GM21529 (cell line): Measurements from ENCODE around the gene ADAMTS18.

Experiments
- ATAC-seq: cut with Tn5 transposase; IDR thresholded peaks from one replicate; pipeline ENCODE4 v1.9.1; 2021; ENCODE audit not compliant: unreplicated experiment

ADAMTS18 gene

GRCh38 chr16:77331802-77332586 is 102.8 kb downstream of the ADAMTS18 start:
- no peak for ATAC-seq

- ATAC-seq, result no peak
Measured at GRCh38 chr16:77331043-77331442, 103.8 kb downstream of the ADAMTS18 start.

- no peak for ATAC-seq
Measured at GRCh38 chr16:77330332-77331042, 104.3 kb downstream of the ADAMTS18 start.

DNA sequence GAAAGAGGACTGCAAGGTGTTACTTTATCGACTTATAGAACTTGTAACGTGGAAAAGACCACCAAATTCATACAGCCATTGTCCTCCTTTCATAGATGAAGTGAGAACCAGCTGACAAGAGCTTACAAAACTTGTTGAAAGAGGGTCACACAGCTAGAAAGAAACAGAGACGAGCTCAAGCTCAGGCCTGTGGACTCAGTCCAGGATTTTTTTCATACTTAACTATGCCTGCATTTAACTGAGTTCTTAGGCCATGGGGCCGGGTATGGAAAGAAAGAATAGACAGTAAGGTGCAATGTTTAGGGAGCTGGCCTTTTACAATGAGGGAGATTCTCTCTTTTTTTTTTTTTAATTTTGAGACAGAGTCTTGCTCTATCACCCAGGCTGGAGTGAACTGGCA is 106.1 kb downstream of the ADAMTS18 start:
- no peak for ATAC-seq

GRCh38 chr16:77328274-77328673 is 106.6 kb downstream of the ADAMTS18 start:
- no peak for ATAC-seq

DNA sequence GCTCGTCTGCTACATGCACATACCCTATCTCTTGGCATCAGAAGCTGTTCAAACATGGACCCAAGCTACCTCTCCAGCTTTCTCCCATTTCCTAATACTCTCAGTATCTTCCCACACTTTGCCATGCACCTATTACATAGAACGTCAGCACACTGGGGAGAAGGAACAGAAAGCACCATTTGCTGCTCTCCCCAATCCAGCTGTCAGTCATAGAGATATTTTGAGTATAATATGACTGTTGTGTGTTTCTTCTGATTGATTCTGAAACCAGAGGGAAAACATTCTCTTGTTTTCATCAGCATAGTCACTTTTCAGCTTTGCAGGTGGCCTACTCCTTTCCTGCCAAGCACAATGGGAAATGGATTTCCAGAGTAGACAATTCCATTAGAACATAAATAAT is 107.1 kb downstream of the ADAMTS18 start:
- peak; percentile 65 for ATAC-seq

- no peak for ATAC-seq
Measured at GRCh38 chr16:77324729-77325128, 110.1 kb downstream of the ADAMTS18 start.

GRCh38 chr16:77323695-77324094 is 111.1 kb downstream of the ADAMTS18 start:
- ATAC-seq, result no peak

- no peak for ATAC-seq
Measured at GRCh38 chr16:77322757-77323156, 112.1 kb downstream of the ADAMTS18 start.

DNA sequence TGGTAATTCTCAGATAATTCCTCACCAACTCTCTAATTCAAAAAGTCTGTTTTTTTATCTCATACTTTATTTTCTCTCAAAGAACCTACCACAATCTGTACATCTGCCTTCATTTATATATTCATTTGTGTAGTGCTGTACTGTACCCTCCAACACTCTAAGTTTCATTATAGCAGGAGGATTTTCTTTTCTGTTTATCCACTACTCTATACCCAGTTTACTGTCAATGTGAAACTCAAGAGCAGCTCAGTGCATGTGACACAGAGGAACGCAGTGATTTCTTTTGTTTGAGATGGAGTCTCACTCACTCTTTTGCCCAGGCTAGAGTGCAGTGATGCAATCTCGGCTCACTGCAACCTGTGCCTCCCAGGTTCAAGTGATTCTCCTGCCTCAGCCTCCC is 117.8 kb downstream of the ADAMTS18 start:
- ATAC-seq, result no peak

GRCh38 chr16:77310877-77311276 is 124.0 kb downstream of the ADAMTS18 start:
- ATAC-seq, result no peak

GRCh38 chr16:77308163-77308561 is 126.7 kb downstream of the ADAMTS18 start:
- ATAC-seq, result no peak

DNA sequence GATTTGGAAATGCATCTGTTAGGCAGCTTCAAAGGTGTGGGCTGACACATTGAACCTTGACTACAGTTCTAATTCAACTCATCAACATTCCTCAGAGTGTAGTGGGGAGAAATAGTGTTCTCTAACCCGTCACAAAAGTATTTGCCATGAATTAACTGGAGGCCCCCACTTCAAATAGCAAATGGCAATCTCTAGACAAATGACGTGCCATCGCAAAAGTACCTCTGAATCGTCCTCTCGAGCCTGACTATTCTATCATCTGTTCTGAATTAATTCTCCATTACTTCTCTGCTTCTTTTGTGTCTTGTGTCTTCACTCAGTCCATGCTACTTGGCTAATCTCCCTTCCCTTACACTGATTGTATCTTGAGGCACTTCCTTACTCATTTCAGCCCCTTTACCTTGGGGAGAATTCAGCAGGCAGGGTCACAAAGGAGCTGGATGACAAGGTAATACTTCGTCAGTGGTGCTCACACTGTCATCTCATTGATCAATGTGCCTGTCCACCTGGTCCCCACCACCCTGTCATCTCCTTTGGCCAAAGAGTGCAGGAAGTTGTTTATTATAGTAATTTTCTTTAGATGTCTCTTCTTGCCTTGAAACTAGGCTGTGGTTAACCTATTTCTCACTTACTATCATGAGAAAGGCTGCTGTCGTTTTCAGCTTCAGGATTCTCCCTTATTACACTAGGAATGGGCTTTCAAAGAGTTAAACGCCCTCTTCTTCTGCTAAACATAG is 127.2 kb downstream of the ADAMTS18 start:
- no peak for ATAC-seq

- no peak for ATAC-seq
Measured at GRCh38 chr16:77306075-77306474, 128.8 kb downstream of the ADAMTS18 start.

DNA sequence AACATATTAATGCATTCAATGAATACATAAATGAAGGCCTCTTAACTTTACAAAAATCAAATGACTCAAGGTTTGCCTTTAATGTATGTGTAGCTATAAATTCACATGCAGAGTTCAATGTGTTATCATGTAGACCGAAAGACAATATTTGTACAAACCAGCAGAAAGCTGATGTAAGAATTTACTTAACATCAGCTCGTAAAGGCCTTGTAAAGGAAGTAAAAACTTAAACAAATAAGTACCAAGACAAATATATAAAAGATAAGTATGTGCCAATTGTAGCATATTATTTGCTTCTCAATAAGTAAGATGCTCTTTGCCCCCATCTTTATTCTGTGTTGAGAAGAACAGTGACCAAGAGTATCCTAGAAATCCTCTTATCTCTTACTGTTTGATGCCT is 130.0 kb downstream of the ADAMTS18 start:
- no peak for ATAC-seq

GRCh38 chr16:77304134-77304533 is 130.7 kb downstream of the ADAMTS18 start:
- ATAC-seq, result no peak

GRCh38 chr16:77302674-77303073 is 132.2 kb downstream of the ADAMTS18 start:
- no peak for ATAC-seq

GRCh38 chr16:77302249-77302648 is 132.6 kb downstream of the ADAMTS18 start:
- no peak for ATAC-seq

DNA sequence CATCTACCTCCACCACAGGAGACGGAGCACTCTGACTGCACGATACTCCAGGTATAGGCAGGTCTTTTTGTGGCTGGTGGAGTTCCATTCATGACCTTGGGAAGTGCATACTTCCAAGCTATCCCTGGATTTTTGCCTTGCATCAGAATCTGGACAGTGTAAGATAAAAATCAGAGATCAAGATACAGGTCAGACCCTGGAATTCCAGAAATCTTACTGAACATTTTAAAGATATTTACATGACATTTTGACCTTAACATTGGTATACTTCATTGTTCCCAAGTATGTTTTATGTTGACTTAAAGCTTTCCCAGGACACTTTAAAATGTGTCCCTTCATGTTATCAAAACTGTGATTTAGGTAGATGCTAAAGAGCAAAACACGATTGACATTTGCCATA is 134.6 kb downstream of the ADAMTS18 start:
- ATAC-seq, result no peak

DNA sequence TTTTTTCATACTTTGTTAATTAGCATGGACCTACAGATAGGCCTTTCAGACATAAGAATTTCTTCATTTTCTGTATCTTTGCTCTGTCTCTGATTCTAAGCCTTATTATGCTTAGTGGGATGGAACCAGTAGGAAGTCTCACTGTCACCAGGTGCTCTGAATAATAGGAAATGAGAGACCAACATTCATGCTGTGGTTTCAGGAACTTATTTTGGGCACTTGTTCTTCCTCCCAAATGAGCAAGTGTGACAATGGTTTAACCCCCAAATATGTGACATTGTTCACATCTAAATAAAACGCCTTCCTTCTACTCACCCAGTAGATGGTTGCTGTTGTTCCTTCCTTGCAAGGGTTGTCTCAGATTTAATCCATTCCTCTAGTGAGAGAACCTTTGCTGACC is 135.4 kb downstream of the ADAMTS18 start:
- peak; percentile 90 for ATAC-seq

DNA sequence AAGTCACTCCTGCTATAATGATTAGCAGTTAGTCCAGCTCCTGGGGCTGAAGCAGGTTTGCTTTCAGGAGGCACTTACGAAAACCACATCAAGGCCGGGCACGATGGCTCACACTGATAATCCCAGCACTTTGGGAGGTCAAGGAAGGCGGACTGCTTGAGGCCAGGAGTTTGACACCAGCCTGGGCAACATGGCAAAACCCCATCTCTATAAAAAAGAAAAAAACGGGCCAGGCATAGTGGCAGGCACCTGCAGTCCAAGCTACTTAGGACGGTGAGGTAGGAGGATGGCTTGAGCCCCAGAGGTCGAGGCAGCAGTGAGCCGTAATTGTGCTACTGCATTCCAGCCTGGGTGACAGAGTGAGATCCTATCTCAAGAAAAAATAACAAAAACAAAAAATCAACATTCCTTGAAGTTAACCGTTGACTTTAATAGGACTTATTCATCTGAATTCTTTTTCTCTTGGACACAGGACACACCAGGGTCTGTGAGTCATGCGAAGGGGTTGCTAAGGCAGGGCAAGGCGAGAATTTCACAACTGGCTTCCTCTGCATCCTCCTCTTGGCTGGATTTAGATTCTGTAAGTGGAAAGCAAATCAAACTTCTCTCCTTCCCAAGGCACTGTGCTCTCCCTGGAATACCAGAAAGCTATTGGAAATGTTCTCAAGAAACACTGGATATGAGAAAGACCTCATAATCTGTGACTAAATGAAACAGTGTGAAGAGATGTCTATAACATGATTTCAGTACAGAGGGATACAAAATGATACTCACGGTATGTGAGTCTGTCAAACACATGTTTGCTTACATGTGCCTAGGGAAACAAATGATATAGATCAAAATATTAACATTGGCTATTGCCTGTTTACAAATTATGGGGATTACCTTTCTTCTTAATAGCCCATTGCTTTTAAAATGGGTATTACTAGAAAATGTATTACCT is 136.1 kb downstream of the ADAMTS18 start:
- no peak for ATAC-seq
